A549 (cell line): Measurements from ENCODE around the gene CCDC34.

ENCODE experiments used
- CEBPB ChIP-seq, 2 experiments: fragments of >200 bp in 1 of 2; sonication (Bioruptor Twin) in 1 of 2; formaldehyde crosslinking in 1 of 2; IDR thresholded peaks; 2 replicates each; pipeline ENCODE4 v1.6.1; 2012 to 2016
- CTCF ChIP-seq: fragments of >200 bp; sonication (Bioruptor Twin); formaldehyde crosslinking; IDR thresholded peaks from 3 replicates; pipeline ENCODE4 v1.5.1; 2016
- ELK1 ChIP-seq: fragments of 150-350 bp; IDR thresholded peaks from 2 replicates; pipeline ENCODE4 v1.6.1; 2014; ENCODE audit warnings: low read depth, mild to moderate bottlenecking, low read length
- EP300 ChIP-seq, 2 experiments: fragments of >200 bp; sonication (Bioruptor Twin); formaldehyde crosslinking; IDR thresholded peaks; 2 replicates in 1 of 2; 3 replicates in 1 of 2; pipeline ENCODE4 v1.6.1; 2016 to 2017
- FOSL2 ChIP-seq, 2 experiments: fragments of 450-650 bp in 1 of 2; fragments of >200 bp in 1 of 2; sonication (Bioruptor Twin) in 1 of 2; formaldehyde crosslinking; IDR thresholded peaks; 2 replicates each; pipeline versions ENCODE4 v1.5.0 to v1.6.1; 2016 to 2020; ENCODE audit warnings: mild to moderate bottlenecking in 1 of 2, moderate library complexity in 1 of 2
- JUN ChIP-seq, 2 experiments: fragments of >200 bp; sonication (Bioruptor Twin); formaldehyde crosslinking; IDR thresholded peaks; 2 replicates in 1 of 2; 3 replicates in 1 of 2; pipeline ENCODE4 v1.6.1; 2016 to 2017
- KDM1A ChIP-seq: fragments of 200-600 bp; sonication (generic); IDR thresholded peaks from 2 replicates; pipeline ENCODE4 v1.6.1; 2016; ENCODE audit warnings: low read depth, mild to moderate bottlenecking
- MAX ChIP-seq: IDR thresholded peaks from 2 replicates; pipeline ENCODE4 v1.6.1; 2012
- MAZ ChIP-seq: fragments of 150-350 bp; IDR thresholded peaks from 2 replicates; pipeline ENCODE4 v1.6.1; 2014; ENCODE audit warnings: antibody characterized with exemption, low read depth, low read length, borderline replicate concordance
- PHF8 ChIP-seq: fragments of 200-600 bp; sonication (generic); IDR thresholded peaks from 2 replicates; pipeline ENCODE4 v1.6.1; 2016; ENCODE audit warnings: low read depth, mild to moderate bottlenecking, antibody characterized with exemption, moderate library complexity, borderline replicate concordance
- POLR2A ChIP-seq: IDR thresholded peaks from 2 replicates; pipeline ENCODE4 v1.6.1; 2012; ENCODE audit warnings: mild to moderate bottlenecking, low read length
- POLR2AphosphoS2 ChIP-seq: conservative IDR thresholded peaks from 2 replicates; pipeline ENCODE4 v1.6.1; 2012; ENCODE audit warnings: low read length, improper control_type of control experiment, inconsistent platforms
- RCOR1 ChIP-seq: fragments of 150-350 bp; IDR thresholded peaks from 2 replicates; pipeline ENCODE4 v1.6.1; 2014; ENCODE audit warnings: antibody characterized with exemption, low read length, low read depth
- REST ChIP-seq: fragments of 200-600 bp; sonication (generic); IDR thresholded peaks from 2 replicates; pipeline ENCODE4 v1.6.1; 2016; ENCODE audit warnings: antibody characterized with exemption, mild to moderate bottlenecking, moderate library complexity

GRCh38 chr11:27315836-27316235 is 47.2 kb downstream of the CCDC34 start:
- TF ChIP-seq EP300 (IDR thresholded peaks at IDR 0.05) (no peak), CTCF (no peak), MAZ (no peak), PHF8 (no peak), CEBPB (IDR thresholded peaks at IDR 0.05) (no peak), KDM1A (no peak), RCOR1 (no peak), FOSL2 (IDR thresholded peaks at IDR 0.05) (no peak), FOSL2 (CRISPR knock-in tag; IDR thresholded peaks at IDR 0.05) (no peak), MAX (no peak), POLR2AphosphoS2 (no peak), JUN (IDR thresholded peaks at IDR 0.05) (no peak), POLR2A (no peak), ELK1 (no peak), REST (no peak)
